ENCODE results near the gene PSG7.
"Not testable (repeated sequence)": the region's sequence is repeated elsewhere in the genome, so short reads cannot be mapped to it uniquely, and the experiment has no call there.

The PSG7 gene

GRCh38 chr19:42916931-42917330 lies 20.1 kb downstream of the PSG7 start:
- not testable (repeated sequence) for ATAC-seq, DNase-seq

- DNase-seq, ATAC-seq: not testable (repeated sequence)
Measured at GRCh38 chr19:42913516-42913915, 23.5 kb downstream of the PSG7 start.

GRCh38 chr19:42912941-42913340 lies 24.1 kb downstream of the PSG7 start:
- not testable (repeated sequence) for ATAC-seq, DNase-seq

GRCh38 chr19:42911731-42912130 lies 25.3 kb downstream of the PSG7 start:
- not testable (repeated sequence) for DNase-seq, ATAC-seq

- ATAC-seq, DNase-seq: not testable (repeated sequence)
Measured at GRCh38 chr19:42906162-42906561, 30.8 kb downstream of the PSG7 start.

- not testable (repeated sequence) for ATAC-seq, DNase-seq
Measured at GRCh38 chr19:42900561-42900960, 36.4 kb downstream of the PSG7 start.

- DNase-seq, ATAC-seq: not testable (repeated sequence)
Measured at GRCh38 chr19:42899674-42900073, 37.3 kb downstream of the PSG7 start.

GRCh38 chr19:42899110-42899509 lies 37.9 kb downstream of the PSG7 start:
- DNase-seq, ATAC-seq: not testable (repeated sequence)

GRCh38 chr19:42898656-42899055 lies 38.4 kb downstream of the PSG7 start:
- not testable (repeated sequence) for DNase-seq, ATAC-seq

GRCh38 chr19:42897729-42898128 lies 39.3 kb downstream of the PSG7 start:
- DNase-seq, ATAC-seq: not testable (repeated sequence)

- DNase-seq, ATAC-seq: not testable (repeated sequence)
Measured at GRCh38 chr19:42890446-42890845, 46.6 kb downstream of the PSG7 start.

GRCh38 chr19:42887876-42888445 lies 49.0 kb downstream of the PSG7 start:
- ATAC-seq, DNase-seq: not testable (repeated sequence)

GRCh38 chr19:42882730-42883129 lies 54.3 kb downstream of the PSG7 start:
- not testable (repeated sequence) for DNase-seq, ATAC-seq

- DNase-seq, ATAC-seq: not testable (repeated sequence)
Measured at GRCh38 chr19:42882010-42882409, 55.0 kb downstream of the PSG7 start.

GRCh38 chr19:42881279-42881678 lies 55.7 kb downstream of the PSG7 start:
- not testable (repeated sequence) for ATAC-seq, DNase-seq

- not testable (repeated sequence) for DNase-seq, ATAC-seq
Measured at GRCh38 chr19:42880621-42881020, 56.4 kb downstream of the PSG7 start.

- no peak for ATAC-seq
- no peak for DNase-seq
Measured at GRCh38 chr19:42879613-42880012, 57.4 kb downstream of the PSG7 start, which contains the start of gene PSG1. Gene PSG1, minus strand, starts transcription at chr19:42879713. Its CDS starts 132 bp downstream, at chr19:42879581.

- not testable (repeated sequence) for ATAC-seq, DNase-seq
Measured at GRCh38 chr19:42876596-42876995, 60.4 kb downstream of the PSG7 start.

- DNase-seq, ATAC-seq: not testable (repeated sequence)
Measured at GRCh38 chr19:42875881-42876280, 61.1 kb downstream of the PSG7 start.

GRCh38 chr19:42874901-42875813 lies 61.9 kb downstream of the PSG7 start:
- DNase-seq, ATAC-seq: not testable (repeated sequence)

GRCh38 chr19:42874136-42874535 lies 62.9 kb downstream of the PSG7 start:
- ATAC-seq, DNase-seq: not testable (repeated sequence)
